Measurements from ENCODE around the gene MGAT4C. TPM values are rescaled to one million over a fixed set of nuclear protein-coding genes. Genes with fewer than 3 reads are reported as not detected.

MGAT4C gene
- total and polyA plus RNA-seq, 4 experiments from 2014 or later, result not detected

GRCh38 chr12:85983601-85984000 is 272.6 kb downstream of the MGAT4C start:
- H3K36me3 Mint-ChIP-seq, result no peaks in the 10 kb centered on the region
- Histone ChIP-seq H3K27me3 (ENCODE audit: insufficient read depth, low read length) (no peaks in the 10 kb centered on the region), H3K9me3 (ENCODE audit: control insufficient read depth in 1 of 2, low read length in 2 of 2) (no peaks in the 10 kb centered on the region), H3K36me3 (ENCODE audit: insufficient read depth, low read length) (no peaks in the 10 kb centered on the region), H3K27ac (ENCODE audit: low read depth, low read length) (no peak overlapping the region), H3K4me3 (ENCODE audit: low read length in 2 of 2) (no peak overlapping the region), H3K4me1 (ENCODE audit: insufficient read depth, low read length) (no peaks in the 10 kb centered on the region)
- POLR2A ChIA-PET (ENCODE audit: partially characterized antibody), result no interaction called here
- H3K27ac Mint-ChIP-seq, result no peak overlapping the region
- CTCF ChIA-PET (ENCODE audit: partially characterized antibody), result no interaction called here
- H3K4me3 Mint-ChIP-seq, result no peak overlapping the region
- intact Hi-C loops (cut with micrococcal nuclease), result no loop called here
- no peaks in the 10 kb centered on the region for H3K27me3 Mint-ChIP-seq
- peaks cover 0 to 11% (median under 1%) of the 10 kb centered on the region in 8 donors for H3K9me3 Mint-ChIP-seq
- H3K4me1 Mint-ChIP-seq, result no peaks in the 10 kb centered on the region
- no peak for DNase-seq

- no peak for DNase-seq
Observed at GRCh38 chr12:85979641-85980040, 276.6 kb downstream of the MGAT4C start.

DNA sequence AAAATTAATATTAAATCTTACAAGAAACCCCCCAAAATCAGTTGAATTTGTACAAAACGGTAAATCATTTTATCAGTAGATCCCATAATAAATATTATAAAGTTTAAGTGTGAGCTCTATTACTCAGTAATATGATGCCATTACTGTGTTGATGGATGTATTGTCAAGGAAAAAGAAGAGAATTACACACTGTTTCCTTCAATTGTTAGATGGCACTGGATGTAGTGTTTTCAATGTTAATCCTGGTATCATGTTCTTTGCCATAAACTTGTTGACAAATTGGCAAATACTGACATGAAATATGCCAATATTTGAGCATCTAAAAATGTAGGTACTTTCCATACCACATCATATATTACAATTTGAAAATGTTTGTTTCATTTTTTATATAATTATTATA is 280.5 kb downstream of the MGAT4C start:
- no peaks in the 10 kb centered on the region for H3K27me3 Mint-ChIP-seq
- ChIA-PET POLR2A (ENCODE audit: partially characterized antibody) (no interaction called here), CTCF (ENCODE audit: partially characterized antibody) (no interaction called here)
- intact Hi-C loops (cut with micrococcal nuclease), result no loop called here
- no peak overlapping the region for H3K27ac Mint-ChIP-seq
- no peaks in the 10 kb centered on the region for H3K4me1 ChIP-seq (ENCODE audit: insufficient read depth, low read length)
- H3K27me3 ChIP-seq (ENCODE audit: insufficient read depth, low read length), result no peaks in the 10 kb centered on the region
- H3K9me3 ChIP-seq (ENCODE audit: control insufficient read depth in 1 of 2, low read length in 2 of 2), result no peaks in the 10 kb centered on the region
- no peaks in the 10 kb centered on the region for H3K36me3 Mint-ChIP-seq
- H3K27ac ChIP-seq (ENCODE audit: low read depth, low read length), result no peak overlapping the region
- no peak for DNase-seq
- H3K4me1 Mint-ChIP-seq, result no peaks in the 10 kb centered on the region
- no peak overlapping the region for H3K4me3 Mint-ChIP-seq
- H3K36me3 ChIP-seq (ENCODE audit: insufficient read depth, low read length), result no peaks in the 10 kb centered on the region
- H3K4me3 ChIP-seq (ENCODE audit: low read length in 2 of 2), result no peak overlapping the region
- peaks cover 0 to 2% (median 0%) of the 10 kb centered on the region in 8 donors for H3K9me3 Mint-ChIP-seq

More at GRCh38 chr12:85979641-85980040, 276.6 kb downstream of the MGAT4C start:
- Histone ChIP-seq H3K27ac (ENCODE audit: low read depth, low read length) (no peak overlapping the region), H3K9me3 (ENCODE audit: control insufficient read depth in 1 of 2, low read length in 2 of 2) (no peaks in the 10 kb centered on the region), H3K36me3 (ENCODE audit: insufficient read depth, low read length) (no peaks in the 10 kb centered on the region), H3K4me1 (ENCODE audit: insufficient read depth, low read length) (no peaks in the 10 kb centered on the region), H3K4me3 (ENCODE audit: low read length in 2 of 2) (no peak overlapping the region), H3K27me3 (ENCODE audit: insufficient read depth, low read length) (no peaks in the 10 kb centered on the region)
- no peaks in the 10 kb centered on the region for H3K36me3 Mint-ChIP-seq
- H3K4me3 Mint-ChIP-seq, result no peak overlapping the region
- H3K9me3 Mint-ChIP-seq, result peaks cover 0 to 5% (median 0%) of the 10 kb centered on the region in 8 donors
- H3K27me3 Mint-ChIP-seq, result no peaks in the 10 kb centered on the region
- ChIA-PET POLR2A (ENCODE audit: partially characterized antibody) (no interaction called here), CTCF (ENCODE audit: partially characterized antibody) (no interaction called here)
- intact Hi-C loops (cut with micrococcal nuclease), result no loop called here
- no peaks in the 10 kb centered on the region for H3K4me1 Mint-ChIP-seq
- H3K27ac Mint-ChIP-seq, result no peak overlapping the region

DNA sequence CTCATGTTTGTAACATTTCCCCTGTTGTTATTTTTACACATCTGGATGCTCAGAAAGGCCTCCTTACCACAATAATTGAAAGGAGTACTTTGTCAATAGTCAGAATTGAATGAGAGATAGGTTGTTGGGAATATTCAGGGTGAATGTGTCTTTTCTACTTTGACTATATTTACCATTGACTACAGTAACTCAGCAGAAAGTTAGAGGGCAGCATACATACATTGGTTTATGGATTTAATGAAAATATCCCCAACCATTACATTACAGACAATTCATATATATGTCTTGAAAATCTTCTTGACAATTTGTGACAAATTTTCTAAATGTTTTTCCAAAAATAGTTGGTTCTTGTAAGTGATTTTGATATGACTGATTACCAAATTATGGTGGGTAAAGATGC is 284.4 kb downstream of the MGAT4C start:
- no peak overlapping the region for H3K4me3 ChIP-seq (ENCODE audit: low read length in 2 of 2)
- Mint-ChIP-seq H3K4me1 (no peaks in the 10 kb centered on the region), H3K27me3 (no peaks in the 10 kb centered on the region), H3K27ac (no peak overlapping the region), H3K4me3 (no peak overlapping the region), H3K36me3 (no peaks in the 10 kb centered on the region), H3K9me3 (no peaks in the 10 kb centered on the region)
- H3K9me3 ChIP-seq (ENCODE audit: control insufficient read depth in 1 of 2, low read length in 2 of 2), result no peaks in the 10 kb centered on the region
- H3K27ac ChIP-seq (ENCODE audit: low read depth, low read length), result no peak overlapping the region
- ChIA-PET CTCF (ENCODE audit: partially characterized antibody) (no interaction called here), POLR2A (ENCODE audit: partially characterized antibody) (no interaction called here)
- H3K36me3 ChIP-seq (ENCODE audit: insufficient read depth, low read length), result no peaks in the 10 kb centered on the region
- intact Hi-C loops (cut with micrococcal nuclease), result no loop called here
- no peaks in the 10 kb centered on the region for H3K27me3 ChIP-seq (ENCODE audit: insufficient read depth, low read length)
- no peak for DNase-seq
- no peaks in the 10 kb centered on the region for H3K4me1 ChIP-seq (ENCODE audit: insufficient read depth, low read length)

DNA sequence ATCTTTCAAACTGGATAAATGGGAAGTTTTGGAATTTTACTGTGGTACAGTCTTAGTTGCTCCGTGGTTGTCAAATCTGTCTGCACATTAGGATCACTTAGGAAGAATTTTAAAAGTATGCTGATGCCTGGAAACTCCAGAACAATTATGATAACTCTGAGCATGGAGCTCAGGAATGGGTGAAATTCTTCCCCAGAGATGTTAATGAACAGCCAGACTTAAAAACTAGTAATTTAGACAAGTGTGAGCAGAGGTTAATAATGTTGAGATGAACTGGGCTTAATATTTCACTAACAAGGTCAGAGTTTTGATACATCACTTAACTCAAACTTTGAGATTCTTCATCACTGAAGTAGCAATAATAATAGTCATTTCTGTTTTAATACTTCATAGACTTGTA is 287.6 kb downstream of the MGAT4C start:
- H3K27ac Mint-ChIP-seq, result no peak overlapping the region
- H3K27ac ChIP-seq (ENCODE audit: low read depth, low read length), result no peak overlapping the region

DNA sequence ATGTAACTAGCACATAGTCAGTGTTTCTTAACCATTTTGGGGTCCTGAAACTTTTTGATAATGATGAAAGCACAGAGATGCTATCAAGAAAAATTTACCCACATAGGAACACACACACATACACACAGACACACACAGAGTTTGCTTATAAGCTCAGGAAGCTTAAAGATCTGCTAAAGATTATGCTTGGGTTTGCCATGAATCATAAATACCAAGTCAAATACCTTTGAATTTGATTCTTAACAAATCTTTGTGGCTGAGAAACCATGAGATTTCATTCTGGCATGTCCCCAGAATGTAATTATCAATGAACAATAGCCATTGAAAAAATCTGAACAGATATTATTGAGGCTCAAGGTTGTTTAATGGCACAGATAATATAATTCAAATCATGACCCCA is 292.9 kb downstream of the MGAT4C start:
- no peaks in the 10 kb centered on the region for H3K36me3 Mint-ChIP-seq
- Histone ChIP-seq H3K36me3 (ENCODE audit: insufficient read depth, low read length) (no peaks in the 10 kb centered on the region), H3K4me3 (ENCODE audit: low read length in 2 of 2) (no peak overlapping the region), H3K27ac (ENCODE audit: low read depth, low read length) (no peak overlapping the region), H3K27me3 (ENCODE audit: insufficient read depth, low read length) (no peaks in the 10 kb centered on the region), H3K4me1 (ENCODE audit: insufficient read depth, low read length) (no peaks in the 10 kb centered on the region), H3K9me3 (ENCODE audit: control insufficient read depth in 1 of 2, low read length in 2 of 2) (no peaks in the 10 kb centered on the region)
- POLR2A ChIA-PET (ENCODE audit: partially characterized antibody), result no interaction called here
- CTCF ChIA-PET (ENCODE audit: partially characterized antibody), result no interaction called here
- H3K27ac Mint-ChIP-seq, result no peak overlapping the region
- no peak for DNase-seq
- H3K9me3 Mint-ChIP-seq, result peaks cover 0 to 2% (median 0%) of the 10 kb centered on the region in 8 donors
- no peak overlapping the region for H3K4me3 Mint-ChIP-seq
- H3K27me3 Mint-ChIP-seq, result no peaks in the 10 kb centered on the region
- no peaks in the 10 kb centered on the region for H3K4me1 Mint-ChIP-seq
- intact Hi-C loops (cut with micrococcal nuclease), result no loop called here

More for the DNA sequence above, 287.6 kb downstream of the MGAT4C start:
- no peaks in the 10 kb centered on the region for H3K4me1 ChIP-seq (ENCODE audit: insufficient read depth, low read length)
- no peaks in the 10 kb centered on the region for H3K4me1 Mint-ChIP-seq
- intact Hi-C loops (cut with micrococcal nuclease), result no loop called here
- no peak for DNase-seq
- no peaks in the 10 kb centered on the region for H3K27me3 ChIP-seq (ENCODE audit: insufficient read depth, low read length)
- no peaks in the 10 kb centered on the region for H3K36me3 Mint-ChIP-seq
- H3K36me3 ChIP-seq (ENCODE audit: insufficient read depth, low read length), result no peaks in the 10 kb centered on the region
- peaks cover 0 to 2% (median 0%) of the 10 kb centered on the region in 8 donors for H3K9me3 Mint-ChIP-seq
- no peak overlapping the region for H3K4me3 ChIP-seq (ENCODE audit: low read length in 2 of 2)
- ChIA-PET POLR2A (ENCODE audit: partially characterized antibody) (no interaction called here), CTCF (ENCODE audit: partially characterized antibody) (interaction anchor here (0.6 kb wide), 1 partner anchor 11 kb away, joined by 4 read pairs; no protein-coding TSS in a partner anchor)
- no peak overlapping the region for H3K4me3 Mint-ChIP-seq
- H3K27me3 Mint-ChIP-seq, result no peaks in the 10 kb centered on the region
- no peaks in the 10 kb centered on the region for H3K9me3 ChIP-seq (ENCODE audit: control insufficient read depth in 1 of 2, low read length in 2 of 2)

- H3K4me1 ChIP-seq (ENCODE audit: insufficient read depth, low read length), result no peaks in the 10 kb centered on the region
- H3K36me3 Mint-ChIP-seq, result no peaks in the 10 kb centered on the region
- no peak overlapping the region for H3K4me3 ChIP-seq (ENCODE audit: low read length in 2 of 2)
- H3K36me3 ChIP-seq (ENCODE audit: insufficient read depth, low read length), result no peaks in the 10 kb centered on the region
- H3K4me1 Mint-ChIP-seq, result peaks cover 0 to 1% (median 0%) of the 10 kb centered on the region in 4 donors
- CTCF ChIA-PET (ENCODE audit: partially characterized antibody), result no interaction called here
- H3K27me3 Mint-ChIP-seq, result no peaks in the 10 kb centered on the region
- intact Hi-C loops (cut with micrococcal nuclease), result no loop called here
- H3K27me3 ChIP-seq (ENCODE audit: insufficient read depth, low read length), result no peaks in the 10 kb centered on the region
- DNase-seq, result no peak
- no peak overlapping the region for H3K4me3 Mint-ChIP-seq
- H3K9me3 ChIP-seq (ENCODE audit: control insufficient read depth in 1 of 2, low read length in 2 of 2), result no peaks in the 10 kb centered on the region
- H3K27ac Mint-ChIP-seq, result no peak overlapping the region
- peaks cover 0 to 5% (median 0%) of the 10 kb centered on the region in 8 donors for H3K9me3 Mint-ChIP-seq
- POLR2A ChIA-PET (ENCODE audit: partially characterized antibody), result no interaction called here
- H3K27ac ChIP-seq (ENCODE audit: low read depth, low read length), result no peak overlapping the region
Observed at GRCh38 chr12:85956081-85956480, 300.1 kb downstream of the MGAT4C start.

GRCh38 chr12:85955127-85955526 is 301.1 kb downstream of the MGAT4C start:
- Mint-ChIP-seq H3K4me3 (no peak overlapping the region), H3K4me1 (peaks cover 0 to 1% (median 0%) of the 10 kb centered on the region in 4 donors), H3K27me3 (no peaks in the 10 kb centered on the region), H3K36me3 (no peaks in the 10 kb centered on the region), H3K9me3 (peaks cover 0 to 5% (median 0%) of the 10 kb centered on the region in 8 donors), H3K27ac (no peak overlapping the region)
- CTCF ChIA-PET (ENCODE audit: partially characterized antibody), result no interaction called here
- no peak overlapping the region for H3K27ac ChIP-seq (ENCODE audit: low read depth, low read length)
- POLR2A ChIA-PET (ENCODE audit: partially characterized antibody), result no interaction called here
- intact Hi-C loops (cut with micrococcal nuclease), result no loop called here
- no peaks in the 10 kb centered on the region for H3K4me1 ChIP-seq (ENCODE audit: insufficient read depth, low read length)
- no peak overlapping the region for H3K4me3 ChIP-seq (ENCODE audit: low read length in 2 of 2)
- DNase-seq, result no peak
- no peaks in the 10 kb centered on the region for H3K9me3 ChIP-seq (ENCODE audit: control insufficient read depth in 1 of 2, low read length in 2 of 2)
- H3K27me3 ChIP-seq (ENCODE audit: insufficient read depth, low read length), result no peaks in the 10 kb centered on the region
- H3K36me3 ChIP-seq (ENCODE audit: insufficient read depth, low read length), result no peaks in the 10 kb centered on the region
